ENCODE data around the gene KCNH5. TPM values are rescaled to one million over a fixed set of nuclear protein-coding genes. Genes with fewer than 3 reads are reported as not detected.
"Not testable (repeated sequence)": the region's sequence is repeated elsewhere in the genome, so short reads cannot be mapped to it uniquely, and the experiment has no call there.

KCNH5 gene
- total RNA-seq, 8 experiments from 2014 or later = 0.10 to 2.1 (median 0.43) TPM; not detected in 1

- in situ Hi-C loops (cut with MboI; ENCODE audit: low pct_unique_long_range_greater_than_20kb in 2 of 9, low sequenced_read_pairs in 9 of 9, unreplicated experiment in 9 of 9) = no loop called here
- Histone ChIP-seq H3K4me1 (replicated peaks in 1 of 2) (peaks cover 0 to 7% of the 10 kb centered on the region in 2 donors), H3K4me3 (no peak overlapping the region), H3K27ac (no peak overlapping the region)
- ATAC-seq (replicated peaks in 6 of 8) = no peak
These were observed 198.1 kb downstream of the KCNH5 start for GRCh38 chr14:62847168-62847567.

DNA sequence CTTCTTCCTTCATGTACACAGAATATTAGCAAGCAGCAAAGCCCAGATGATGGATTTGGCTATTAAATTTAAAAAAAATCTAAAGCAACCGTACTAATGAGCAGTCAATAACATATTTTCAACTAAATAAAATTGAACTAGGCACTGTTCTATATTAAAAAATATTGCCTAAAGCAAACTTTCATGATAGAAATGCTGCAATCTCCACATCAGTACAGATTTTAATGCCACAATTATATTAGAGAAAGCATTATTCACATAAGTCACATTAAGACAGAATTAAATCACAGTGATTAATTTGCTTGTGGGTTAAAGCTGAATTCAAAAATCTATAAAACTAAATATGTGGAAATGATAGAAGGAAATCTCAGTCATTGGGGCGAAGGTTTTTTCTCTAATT is 200.7 kb downstream of the KCNH5 start:
- H3K4me1 ChIP-seq (replicated peaks in 1 of 2) = peaks cover 0 to 7% of the 10 kb centered on the region in 2 donors
- ATAC-seq (replicated peaks in 6 of 8) = no peak
- no peak overlapping the region for H3K4me3 ChIP-seq
- in situ Hi-C loops (cut with MboI; ENCODE audit: low pct_unique_long_range_greater_than_20kb in 2 of 9, low sequenced_read_pairs in 9 of 9, unreplicated experiment in 9 of 9) = no loop called here
- 5 to 100% (median 73%) methylated on average over 1 to 2 of the region's 2 CpGs for WGBS, 10 experiments
- no peak overlapping the region for H3K27ac ChIP-seq

- 0 to 88% (median 83%) methylated on average over 1 to 2 of the region's 2 CpGs; no CpG with 5 or more reads in 1 of the 10 experiments for WGBS, 10 experiments
- in situ Hi-C loops (cut with MboI; ENCODE audit: low pct_unique_long_range_greater_than_20kb in 2 of 9, low sequenced_read_pairs in 9 of 9, unreplicated experiment in 9 of 9) = no loop called here
- Histone ChIP-seq H3K4me1 (replicated peaks in 1 of 2) (no peaks in the 10 kb centered on the region), H3K4me3 (no peak overlapping the region), H3K27ac (no peak overlapping the region)
- no peak for ATAC-seq (replicated peaks in 6 of 8)
These were observed 221.2 kb downstream of the KCNH5 start for GRCh38 chr14:62824086-62824485.

DNA sequence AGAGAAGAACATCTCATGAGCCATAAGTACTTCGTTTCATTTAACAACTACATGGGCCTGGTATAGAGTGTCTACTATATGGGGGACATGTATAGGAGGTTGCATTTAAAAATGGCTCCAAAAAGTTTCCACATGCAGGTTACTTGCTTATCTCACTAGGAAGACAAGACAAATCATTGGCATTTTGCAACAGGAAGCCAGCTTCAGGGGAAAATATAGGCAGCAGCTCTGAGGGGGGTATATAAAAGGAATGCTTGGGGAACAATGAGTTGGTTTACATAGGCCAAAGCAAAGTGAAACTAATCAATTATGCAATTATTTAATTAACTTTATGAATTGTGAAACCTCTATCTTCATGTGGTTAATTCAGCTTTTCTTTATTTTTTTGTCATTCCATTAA is 225.3 kb downstream of the KCNH5 start:
- WGBS, 10 experiments = 0 to 100% (median 57%) methylated on average over 1 of the region's 1 CpG; no CpG with 5 or more reads in 1 of the 10 experiments
- Histone ChIP-seq H3K4me3 (no peak overlapping the region), H3K27ac (no peak overlapping the region), H3K4me1 (replicated peaks in 1 of 2) (no peaks in the 10 kb centered on the region)
- in situ Hi-C loops (cut with MboI; ENCODE audit: low pct_unique_long_range_greater_than_20kb in 2 of 9, low sequenced_read_pairs in 9 of 9, unreplicated experiment in 9 of 9) = no loop called here
- no peak for ATAC-seq (replicated peaks in 6 of 8)

GRCh38 chr14:62807636-62808035 is 237.6 kb downstream of the KCNH5 start:
- no peak overlapping the region for H3K4me3 ChIP-seq
- WGBS, 10 experiments = 5 to 90% (median 51%) methylated on average over 1 to 4 of the region's 4 CpGs
- H3K4me1 ChIP-seq (replicated peaks in 1 of 2) = no peaks in the 10 kb centered on the region
- ATAC-seq (replicated peaks in 6 of 8) = no peak
- in situ Hi-C loops (cut with MboI; ENCODE audit: low pct_unique_long_range_greater_than_20kb in 2 of 9, low sequenced_read_pairs in 9 of 9, unreplicated experiment in 9 of 9) = no loop called here
- H3K27ac ChIP-seq = no peak overlapping the region

DNA sequence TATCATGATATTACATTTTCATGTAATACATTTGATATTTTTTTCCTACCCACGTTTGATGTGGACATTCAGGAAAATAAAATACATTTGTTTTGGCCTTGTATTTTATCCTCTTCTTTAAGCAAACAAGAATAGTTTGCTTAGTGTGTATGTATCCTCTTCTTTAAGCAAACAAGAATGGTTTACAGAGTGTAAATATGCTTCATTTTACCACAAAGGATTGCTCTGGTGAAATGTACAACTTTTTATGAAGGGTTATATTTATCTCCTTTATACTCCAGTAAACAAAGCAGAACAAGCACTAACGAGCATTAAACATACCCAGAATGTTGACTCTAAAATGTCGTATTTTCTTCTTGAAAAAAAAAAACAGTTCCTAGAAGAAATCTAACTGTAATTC is 244.7 kb downstream of the KCNH5 start:
- Histone ChIP-seq H3K4me3 (no peak overlapping the region), H3K4me1 (replicated peaks in 1 of 2) (no peaks in the 10 kb centered on the region), H3K27ac (no peak overlapping the region)
- 0 to 78% (median 28%) methylated on average over 1 to 3 of the region's 3 CpGs for WGBS, 10 experiments
- ATAC-seq (replicated peaks in 6 of 8) = peak in 1 of 8 experiments; percentile 23
- in situ Hi-C loops (cut with MboI; ENCODE audit: low pct_unique_long_range_greater_than_20kb in 2 of 9, low sequenced_read_pairs in 9 of 9, unreplicated experiment in 9 of 9) = no loop called here

GRCh38 chr14:62796431-62796830 is 248.8 kb downstream of the KCNH5 start:
- no peak for ATAC-seq (replicated peaks in 6 of 8)
- WGBS, 10 experiments = 0 to 100% (median 69%) methylated on average over 1 to 3 of the region's 3 CpGs; no CpG with 5 or more reads in 2 of the 10 experiments
- no peak overlapping the region for H3K4me3 ChIP-seq

DNA sequence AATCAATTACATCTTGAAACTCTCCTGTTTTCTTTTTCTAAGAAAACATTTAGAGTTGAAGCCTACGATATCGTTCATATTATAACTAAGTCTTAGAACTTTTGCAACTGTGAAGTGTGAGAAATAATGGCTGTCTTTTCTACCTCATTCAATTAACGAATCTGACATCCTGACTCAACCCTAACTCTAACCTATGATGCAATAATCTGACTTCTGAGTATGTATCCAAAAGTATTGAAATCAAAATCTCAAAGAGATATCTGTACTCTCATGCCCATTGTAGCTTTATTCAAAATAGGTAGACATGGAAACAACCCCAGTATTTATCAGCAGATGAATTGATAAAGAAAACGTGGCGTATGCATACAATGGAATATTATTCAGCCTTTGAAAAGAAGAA is 252.7 kb downstream of the KCNH5 start:
- 0 to 100% (median 86%) methylated on average over 4 to 5 of the region's 5 CpGs for WGBS, 10 experiments
- Histone ChIP-seq H3K4me1 (replicated peaks in 1 of 2) (no peaks in the 10 kb centered on the region), H3K4me3 (no peak overlapping the region), H3K27ac (no peak overlapping the region)
- no peak for ATAC-seq (replicated peaks in 6 of 8)
- in situ Hi-C loops (cut with MboI; ENCODE audit: low pct_unique_long_range_greater_than_20kb in 2 of 9, low sequenced_read_pairs in 9 of 9, unreplicated experiment in 9 of 9) = no loop called here

More at GRCh38 chr14:62796431-62796830, 248.8 kb downstream of the KCNH5 start:
- Histone ChIP-seq H3K4me1 (replicated peaks in 1 of 2) (no peaks in the 10 kb centered on the region), H3K27ac (no peak overlapping the region)
- in situ Hi-C loops (cut with MboI; ENCODE audit: low pct_unique_long_range_greater_than_20kb in 2 of 9, low sequenced_read_pairs in 9 of 9, unreplicated experiment in 9 of 9) = no loop called here

- H3K4me3 ChIP-seq; H3K27ac ChIP-seq; in situ Hi-C loops (cut with MboI; ENCODE audit: low pct_unique_long_range_greater_than_20kb in 2 of 9, low sequenced_read_pairs in 9 of 9, unreplicated experiment in 9 of 9); H3K4me1 ChIP-seq (replicated peaks in 1 of 2); ATAC-seq (replicated peaks in 6 of 8): not testable (repeated sequence)
- WGBS, 10 experiments = 15 to 100% (median 87%) methylated on average over 2 to 11 of the region's 15 CpGs; no CpG with 5 or more reads in 4 of the 10 experiments
These were observed 263.9 kb downstream of the KCNH5 start for GRCh38 chr14:62781328-62781727.

DNA sequence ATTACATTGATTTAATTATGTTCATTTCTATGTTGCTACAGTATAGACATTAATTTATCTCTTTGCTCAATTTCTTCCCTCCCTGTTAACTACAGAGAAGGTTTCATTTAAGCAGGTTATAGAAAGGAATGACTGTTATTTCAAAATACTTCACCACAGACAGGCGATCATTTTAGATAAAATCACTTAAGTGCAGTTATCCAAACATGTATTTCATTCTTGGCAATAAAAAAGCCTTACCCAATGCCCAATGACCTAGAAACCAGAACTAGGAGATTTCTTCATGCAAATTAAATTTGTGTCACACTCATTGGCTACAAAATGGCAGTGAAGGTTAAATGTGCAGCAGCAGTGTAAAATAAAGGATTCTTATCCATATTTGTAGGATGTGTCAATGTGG is 266.4 kb downstream of the KCNH5 start:
- in situ Hi-C loops (cut with MboI; ENCODE audit: low pct_unique_long_range_greater_than_20kb in 2 of 9, low sequenced_read_pairs in 9 of 9, unreplicated experiment in 9 of 9) = no loop called here
- no peak overlapping the region for H3K4me3 ChIP-seq
- WGBS, 10 experiments = 0 to 91% (median 56%) methylated on average over 1 of the region's 1 CpG; no CpG with 5 or more reads in 3 of the 10 experiments
- H3K27ac ChIP-seq = no peak overlapping the region
- no peak for ATAC-seq (replicated peaks in 6 of 8)
- peaks cover 0 to 9% of the 10 kb centered on the region in 2 donors for H3K4me1 ChIP-seq (replicated peaks in 1 of 2)

GRCh38 chr14:62778310-62778709 is 266.9 kb downstream of the KCNH5 start:
- Histone ChIP-seq H3K27ac (no peak overlapping the region), H3K4me1 (replicated peaks in 1 of 2) (peaks cover 0 to 9% of the 10 kb centered on the region in 2 donors), H3K4me3 (no peak overlapping the region)
- ATAC-seq (replicated peaks in 6 of 8) = no peak
- WGBS, 10 experiments = 0 to 100% (median 50%) methylated on average over 1 to 2 of the region's 2 CpGs; no CpG with 5 or more reads in 2 of the 10 experiments
- in situ Hi-C loops (cut with MboI; ENCODE audit: low pct_unique_long_range_greater_than_20kb in 2 of 9, low sequenced_read_pairs in 9 of 9, unreplicated experiment in 9 of 9) = no loop called here

DNA sequence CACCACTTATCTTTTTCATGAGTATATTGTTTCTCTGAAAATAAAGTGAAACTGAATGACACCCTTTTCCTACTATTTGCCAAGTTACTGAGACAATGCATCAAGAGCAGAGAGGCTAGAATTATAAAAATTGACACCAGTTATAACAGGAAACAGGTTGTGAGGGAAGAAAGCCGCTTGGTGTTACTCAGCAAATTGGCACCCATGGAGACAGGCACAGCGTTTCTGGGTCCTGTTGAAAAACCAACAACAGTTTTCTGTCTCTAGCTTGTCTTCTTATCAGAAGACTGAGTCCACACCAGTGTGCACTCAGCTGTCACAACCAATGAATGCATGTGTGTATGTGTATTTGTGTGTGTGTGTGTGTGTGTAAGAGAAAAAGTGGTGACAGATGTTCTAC is 267.7 kb downstream of the KCNH5 start:
- no peak for ATAC-seq (replicated peaks in 6 of 8)
- H3K4me1 ChIP-seq (replicated peaks in 1 of 2) = peaks cover 0 to 9% of the 10 kb centered on the region in 2 donors
- in situ Hi-C loops (cut with MboI; ENCODE audit: low pct_unique_long_range_greater_than_20kb in 2 of 9, low sequenced_read_pairs in 9 of 9, unreplicated experiment in 9 of 9) = no loop called here
- no peak overlapping the region for H3K4me3 ChIP-seq
- no peak overlapping the region for H3K27ac ChIP-seq
- 0 to 94% (median 80%) methylated on average over 1 to 2 of the region's 2 CpGs; no CpG with 5 or more reads in 2 of the 10 experiments for WGBS, 10 experiments

DNA sequence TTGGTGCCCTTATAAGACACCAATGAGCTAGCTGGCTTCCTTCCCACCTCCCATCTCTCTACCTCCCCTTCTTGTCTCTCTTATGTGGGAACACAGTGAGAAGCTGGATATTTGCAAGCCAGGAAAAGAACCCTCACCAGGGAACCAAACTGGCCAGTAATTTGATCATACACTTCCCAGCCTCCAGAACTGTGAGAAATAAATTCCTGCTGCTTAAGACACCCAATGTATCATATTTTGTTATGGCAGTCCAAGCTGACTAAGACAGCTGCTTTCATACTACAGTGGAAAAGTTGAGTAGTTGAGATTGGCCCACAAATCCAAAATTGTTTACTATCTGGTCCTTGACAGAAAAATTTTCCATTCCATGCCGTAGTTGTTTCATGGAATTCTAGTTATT is 269.0 kb downstream of the KCNH5 start:
- WGBS, 10 experiments = 0 to 100% (median 83%) methylated on average over 1 of the region's 1 CpG; no CpG with 5 or more reads in 1 of the 10 experiments
- no peak for ATAC-seq (replicated peaks in 6 of 8)
- H3K4me1 ChIP-seq (replicated peaks in 1 of 2) = peaks cover 0 to 9% of the 10 kb centered on the region in 2 donors
- in situ Hi-C loops (cut with MboI; ENCODE audit: low pct_unique_long_range_greater_than_20kb in 2 of 9, low sequenced_read_pairs in 9 of 9, unreplicated experiment in 9 of 9) = no loop called here
- no peak overlapping the region for H3K4me3 ChIP-seq
- H3K27ac ChIP-seq = no peak overlapping the region

- WGBS, 10 experiments = 8 to 100% (median 74%) methylated on average over 1 to 2 of the region's 2 CpGs; no CpG with 5 or more reads in 2 of the 10 experiments
- H3K27ac ChIP-seq = no peak overlapping the region
- in situ Hi-C loops (cut with MboI; ENCODE audit: low pct_unique_long_range_greater_than_20kb in 2 of 9, low sequenced_read_pairs in 9 of 9, unreplicated experiment in 9 of 9) = no loop called here
- no peaks in the 10 kb centered on the region for H3K4me1 ChIP-seq (replicated peaks in 1 of 2)
- ATAC-seq (replicated peaks in 6 of 8) = no peak
- no peak overlapping the region for H3K4me3 ChIP-seq
These were observed 276.5 kb downstream of the KCNH5 start for GRCh38 chr14:62768753-62769152.

Measured in motor neuron (in vitro differentiated cells).